Karpas-422 (cell line): ENCODE results near the gene PRRX1. TPM values are rescaled to one million over a fixed set of nuclear protein-coding genes. Genes with fewer than 3 reads are reported as not detected.

ENCODE experiments used
- DNase-seq: peaks from one replicate; pipeline ENCODE4 v3.0.0-alpha.2; 2015
- H2AFZ ChIP-seq: fragments of 200-600 bp; sonication (generic); 2 replicates; pipeline ENCODE4 v1.6.1; 2014; ENCODE audit warnings: antibody characterized with exemption, low read length, mixed read lengths
- H3K27ac ChIP-seq: fragments of 200-600 bp; sonication (generic); 2 replicates; pipeline ENCODE4 v1.5.1; 2014; ENCODE audit warnings: mild to moderate bottlenecking, low read length, moderate library complexity
- H3K27me3 ChIP-seq: fragments of 200-600 bp; sonication (generic); 2 replicates; pipeline ENCODE4 v1.6.1; 2014; ENCODE audit warnings: low read length, mixed read lengths
- H3K36me3 ChIP-seq: fragments of 200-600 bp; sonication (generic); 2 replicates; pipeline ENCODE4 v1.6.1; 2014; ENCODE audit warnings: low read length, mixed read lengths; ENCODE audit not compliant: insufficient read depth
- H3K4me1 ChIP-seq: fragments of 200-600 bp; sonication (generic); 2 replicates; pipeline ENCODE4 v1.6.1; 2014; ENCODE audit warnings: mild to moderate bottlenecking, low read length, mixed read lengths
- H3K4me2 ChIP-seq: fragments of 200-600 bp; sonication (generic); 2 replicates; pipeline ENCODE4 v1.6.1; 2014; ENCODE audit warnings: low read length, low read depth, mild to moderate bottlenecking; ENCODE audit not compliant: poor library complexity, severe bottlenecking
- H3K4me3 ChIP-seq: fragments of 200-600 bp; sonication (generic); 2 replicates; pipeline ENCODE4 v1.5.1; 2014; ENCODE audit warnings: mild to moderate bottlenecking, antibody characterized with exemption, low read length, mixed read lengths
- H3K79me2 ChIP-seq: fragments of 200-600 bp; sonication (generic); 2 replicates; pipeline ENCODE4 v1.6.1; 2014; ENCODE audit warnings: mild to moderate bottlenecking, low read length, mixed read lengths
- H3K9ac ChIP-seq: fragments of 200-600 bp; sonication (generic); 2 replicates; pipeline ENCODE4 v1.6.0; 2014; ENCODE audit warnings: low read length
- H3K9me2 ChIP-seq: fragments of 200-600 bp; sonication (generic), shearing (Covaris generic); replicated peaks from 2 replicates; pipeline ENCODE4 v1.6.0; 2014; ENCODE audit warnings: mild to moderate bottlenecking, low read length, moderate library complexity; ENCODE audit not compliant: insufficient read depth
- H3K9me3 ChIP-seq: fragments of 300-700, 200-600 bp; sonication (generic); 2 replicates; pipeline ENCODE4 v1.6.1; 2014; ENCODE audit warnings: low read length, mixed read lengths
- H4K20me1 ChIP-seq: fragments of 200-600 bp; sonication (generic); 2 replicates; pipeline ENCODE4 v1.6.1; 2014; ENCODE audit warnings: mild to moderate bottlenecking, antibody characterized with exemption, low read length, low read depth; ENCODE audit not compliant: insufficient read depth
- total RNA-seq: library from RNA; depleted of rRNA; stranded (reverse); fragments of >200 nt; shearing (Covaris generic); gene quantifications from 2 replicates; pipeline ENCODE4 v1.2.3, GENCODE V29; 2014; ENCODE audit warnings: low replicate concordance

Gene PRRX1
- total RNA-seq, 1 experiment from 2014 or later: not detected

DNA sequence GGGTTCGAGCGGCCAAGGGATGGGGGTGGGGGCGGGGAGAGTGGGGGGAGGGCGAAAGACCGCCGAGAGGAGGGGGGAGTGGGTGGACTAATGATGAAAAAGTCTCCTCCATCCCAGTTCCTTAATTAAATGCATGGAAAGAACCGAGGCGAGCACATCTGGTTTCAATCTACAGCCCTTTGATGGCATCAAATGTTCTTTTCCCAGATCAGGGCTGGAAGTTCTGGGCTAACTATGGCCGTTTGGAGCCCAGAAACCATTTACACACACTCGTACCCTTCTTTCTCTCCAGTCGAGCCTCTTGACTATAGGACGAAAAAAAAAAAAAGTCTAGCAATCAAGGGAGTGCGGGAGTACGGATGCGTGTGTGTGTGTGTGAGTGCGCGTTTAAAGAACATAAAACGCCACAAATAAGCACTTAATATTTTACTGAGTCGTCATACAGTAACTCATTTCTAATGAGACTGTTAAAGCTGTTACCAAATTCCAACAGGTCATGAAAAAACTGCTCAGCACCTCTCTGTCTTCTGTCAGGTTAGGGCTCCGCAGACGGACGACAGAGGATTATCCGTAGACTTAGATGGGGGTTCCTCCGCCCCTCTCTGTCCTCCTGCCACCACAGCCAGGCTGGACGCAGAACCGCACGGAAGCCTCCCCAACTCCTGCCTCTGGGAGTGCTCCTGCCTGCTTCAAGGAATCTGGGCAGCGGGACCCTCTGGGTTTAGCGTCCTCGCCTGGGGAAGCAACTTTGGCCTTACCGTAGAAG lies 2.1 kb upstream of the PRRX1 start:
- Histone ChIP-seq H3K27me3 (no peaks in the 10 kb centered on the region), H3K4me1 (no peaks in the 10 kb centered on the region), H3K27ac (no peak overlapping the region), H4K20me1 (no peaks in the 10 kb centered on the region), H3K9me2 (no peaks in the 10 kb centered on the region), H3K4me3 (no peak overlapping the region), H3K36me3 (no peaks in the 10 kb centered on the region), H3K79me2 (no peaks in the 10 kb centered on the region), H3K9ac (no peak overlapping the region), H2AFZ (no peak overlapping the region), H3K9me3 (no peaks in the 10 kb centered on the region), H3K4me2 (no peak overlapping the region)
- no peak for DNase-seq

- no peak overlapping the region for H3K4me2 ChIP-seq
- H2AFZ ChIP-seq: no peak overlapping the region
- no peaks in the 10 kb centered on the region for H3K4me1 ChIP-seq
- no peaks in the 10 kb centered on the region for H3K27me3 ChIP-seq
- H3K36me3 ChIP-seq: no peaks in the 10 kb centered on the region
- no peak for DNase-seq
- H3K9me3 ChIP-seq: no peaks in the 10 kb centered on the region
- no peak overlapping the region for H3K9ac ChIP-seq
- H4K20me1 ChIP-seq: no peaks in the 10 kb centered on the region
- no peaks in the 10 kb centered on the region for H3K79me2 ChIP-seq
- H3K9me2 ChIP-seq: no peaks in the 10 kb centered on the region
- H3K4me3 ChIP-seq: no peak overlapping the region
- H3K27ac ChIP-seq: no peak overlapping the region
Observed at GRCh38 chr1:170662561-170663403, 1.1 kb upstream of the PRRX1 start.

DNA sequence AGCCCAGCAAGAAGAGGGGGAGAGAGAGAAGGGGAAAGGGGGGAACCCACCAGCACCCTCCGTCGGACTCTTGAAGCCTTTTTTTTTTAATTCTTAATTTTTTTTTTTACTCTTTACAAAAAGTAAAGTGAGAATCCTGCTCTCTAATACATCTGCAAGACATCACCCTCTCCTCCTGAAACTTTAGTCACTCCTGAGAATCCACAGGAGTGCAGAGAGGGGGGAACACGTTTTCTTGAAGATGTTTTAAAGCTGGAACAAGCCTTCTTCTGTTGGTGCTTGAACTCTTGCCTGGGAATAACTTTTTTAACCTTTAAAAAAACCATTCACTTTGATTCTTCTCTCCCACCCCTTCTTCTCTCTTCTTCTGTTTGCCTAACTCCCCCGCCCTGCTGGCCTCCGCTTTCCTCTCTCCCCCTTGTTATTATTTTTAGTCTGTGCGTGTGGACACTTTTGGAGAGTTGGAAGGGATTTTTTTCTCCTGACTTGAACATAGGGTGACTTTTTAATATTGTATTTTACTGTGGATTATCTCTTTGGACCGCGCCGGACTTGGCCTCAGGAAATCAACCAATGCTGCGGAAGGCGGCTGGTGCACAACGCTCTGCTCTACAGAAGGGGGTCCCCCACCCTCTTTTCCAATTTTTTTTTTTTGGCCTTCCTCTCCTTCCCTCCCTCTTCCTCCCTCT lies 383 bp upstream of the PRRX1 start:
- no peak for DNase-seq
- Histone ChIP-seq H3K27ac (no peak overlapping the region), H3K9ac (no peak overlapping the region), H3K79me2 (no peaks in the 10 kb centered on the region), H3K4me3 (no peak overlapping the region), H3K27me3 (no peaks in the 10 kb centered on the region), H3K4me1 (no peaks in the 10 kb centered on the region), H4K20me1 (no peaks in the 10 kb centered on the region), H3K4me2 (no peak overlapping the region), H2AFZ (no peak overlapping the region), H3K9me2 (no peaks in the 10 kb centered on the region), H3K9me3 (no peaks in the 10 kb centered on the region), H3K36me3 (no peaks in the 10 kb centered on the region)

DNA sequence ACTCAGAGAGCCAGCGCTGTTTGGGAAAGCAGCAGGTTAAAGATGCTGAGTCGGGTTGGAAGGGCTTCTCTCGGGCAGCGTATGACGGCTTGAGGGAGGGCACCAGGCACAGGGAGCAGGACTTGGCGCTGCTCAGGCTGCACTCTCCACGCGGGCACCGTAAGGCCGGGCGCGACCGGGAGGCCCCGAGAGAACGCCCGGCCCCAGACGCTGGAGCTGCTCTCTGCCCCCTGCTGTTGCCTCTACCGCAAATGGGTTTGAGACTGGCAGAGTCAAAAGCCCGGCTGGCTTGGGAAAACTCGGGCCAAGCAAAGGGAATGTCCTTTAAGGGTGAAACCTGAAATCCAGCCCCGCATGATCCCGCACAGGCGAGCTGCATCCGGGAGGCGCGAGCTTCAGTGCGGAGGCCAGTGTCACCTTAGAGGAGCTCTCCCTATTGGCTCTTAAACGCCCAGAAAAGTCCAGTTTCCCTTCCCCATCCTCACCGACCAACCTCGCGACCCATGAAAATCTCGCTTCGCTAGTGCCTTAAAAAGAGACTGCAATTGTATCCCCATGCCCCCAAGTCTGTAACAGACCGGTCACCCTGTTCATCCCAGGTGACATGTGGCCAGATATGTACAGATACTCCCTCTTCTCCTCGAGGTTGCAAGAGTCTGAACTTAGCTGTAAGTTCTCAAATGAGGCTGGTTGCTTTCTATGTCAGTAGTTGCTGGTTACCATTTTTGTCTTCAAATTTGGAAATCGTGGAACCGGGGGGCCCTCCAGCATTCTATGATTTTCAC lies 1.1 kb downstream of the PRRX1 start:
- no peak for DNase-seq
- Histone ChIP-seq H3K4me3 (no peak overlapping the region), H2AFZ (no peak overlapping the region), H3K27ac (no peak overlapping the region), H3K27me3 (no peaks in the 10 kb centered on the region), H3K4me2 (no peak overlapping the region), H4K20me1 (no peaks in the 10 kb centered on the region), H3K79me2 (no peaks in the 10 kb centered on the region), H3K9me3 (no peaks in the 10 kb centered on the region), H3K9ac (no peak overlapping the region), H3K4me1 (no peaks in the 10 kb centered on the region), H3K36me3 (no peaks in the 10 kb centered on the region), H3K9me2 (no peaks in the 10 kb centered on the region)

DNA sequence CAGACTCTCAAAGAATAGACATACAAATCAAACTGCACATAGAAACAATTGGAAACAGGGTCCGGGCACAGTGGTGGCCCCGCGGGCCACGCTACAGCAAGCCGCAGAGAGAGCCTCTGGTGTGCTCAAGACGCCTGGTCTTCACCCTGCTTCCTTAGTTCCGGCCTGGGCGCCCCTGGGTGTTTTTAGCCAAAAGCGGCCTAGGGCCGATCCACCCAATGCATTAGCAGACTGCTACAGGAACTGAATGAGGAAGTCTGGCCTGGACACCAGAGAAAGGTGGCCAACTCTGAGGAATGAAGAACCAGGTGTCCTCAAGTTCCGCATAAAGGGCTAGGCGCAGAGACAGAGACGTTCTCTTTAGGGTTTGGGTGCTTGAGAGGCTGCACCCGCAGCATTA lies 1.7 kb downstream of the PRRX1 start:
- Histone ChIP-seq H3K36me3 (no peaks in the 10 kb centered on the region), H3K9me2 (no peaks in the 10 kb centered on the region), H3K9ac (no peak overlapping the region), H2AFZ (no peak overlapping the region), H3K4me3 (no peak overlapping the region), H3K79me2 (no peaks in the 10 kb centered on the region), H3K27ac (no peak overlapping the region), H4K20me1 (no peaks in the 10 kb centered on the region), H3K4me2 (no peak overlapping the region), H3K27me3 (no peaks in the 10 kb centered on the region), H3K9me3 (no peaks in the 10 kb centered on the region), H3K4me1 (no peaks in the 10 kb centered on the region)
- no peak for DNase-seq

- Histone ChIP-seq H3K27me3 (no peaks in the 10 kb centered on the region), H2AFZ (no peak overlapping the region), H3K79me2 (no peaks in the 10 kb centered on the region), H4K20me1 (no peaks in the 10 kb centered on the region), H3K9ac (no peak overlapping the region), H3K36me3 (no peaks in the 10 kb centered on the region), H3K27ac (no peak overlapping the region), H3K9me2 (no peaks in the 10 kb centered on the region), H3K4me2 (no peak overlapping the region), H3K9me3 (no peaks in the 10 kb centered on the region), H3K4me1 (no peaks in the 10 kb centered on the region), H3K4me3 (no peak overlapping the region)
- no peak for DNase-seq
Observed at GRCh38 chr1:170666541-170667254, 2.8 kb downstream of the PRRX1 start.

- Histone ChIP-seq H3K9me2 (no peaks in the 10 kb centered on the region), H3K79me2 (no peaks in the 10 kb centered on the region), H3K27ac (no peak overlapping the region), H3K4me1 (no peaks in the 10 kb centered on the region), H3K36me3 (no peaks in the 10 kb centered on the region), H3K9me3 (no peaks in the 10 kb centered on the region), H2AFZ (no peak overlapping the region), H3K9ac (no peak overlapping the region), H3K4me3 (no peak overlapping the region), H4K20me1 (no peaks in the 10 kb centered on the region), H3K27me3 (no peaks in the 10 kb centered on the region), H3K4me2 (no peak overlapping the region)
- DNase-seq: no peak
Observed at GRCh38 chr1:170668209-170669106, 4.5 kb downstream of the PRRX1 start.
